ENCODE measurements around the gene DPM2. TPM values are rescaled to one million over a fixed set of nuclear protein-coding genes. Genes with fewer than 3 reads are reported as not detected.

The DPM2 gene
- total RNA-seq, 2 donors from 2014 or later, result 45.7 TPM

DNA sequence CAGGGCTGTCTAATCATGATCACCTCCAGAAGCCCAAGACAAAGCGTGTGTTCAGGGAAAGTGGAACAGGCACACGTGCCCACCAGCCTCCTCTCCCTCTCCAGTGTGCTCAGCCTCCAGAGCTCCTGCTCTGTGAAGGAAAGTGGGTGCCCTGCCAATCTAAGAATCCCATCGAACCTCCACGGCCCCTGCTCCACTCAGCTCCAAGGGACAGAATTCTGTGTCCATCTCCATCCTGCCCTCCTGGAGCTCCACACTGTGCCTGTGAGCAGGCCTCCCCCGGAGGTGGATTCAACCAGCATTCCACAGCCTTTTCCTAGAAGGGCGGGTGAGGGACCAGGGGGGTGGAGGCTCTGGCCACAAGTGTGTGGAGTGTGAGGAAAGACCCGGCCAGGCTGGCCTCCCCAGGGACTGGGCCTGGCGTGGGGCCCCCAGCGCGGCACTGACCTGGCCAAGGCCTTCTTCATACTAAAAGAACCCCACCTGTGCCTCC lies 37.2 kb upstream of the DPM2 start:
- TF ChIP-seq, protein P1, sequence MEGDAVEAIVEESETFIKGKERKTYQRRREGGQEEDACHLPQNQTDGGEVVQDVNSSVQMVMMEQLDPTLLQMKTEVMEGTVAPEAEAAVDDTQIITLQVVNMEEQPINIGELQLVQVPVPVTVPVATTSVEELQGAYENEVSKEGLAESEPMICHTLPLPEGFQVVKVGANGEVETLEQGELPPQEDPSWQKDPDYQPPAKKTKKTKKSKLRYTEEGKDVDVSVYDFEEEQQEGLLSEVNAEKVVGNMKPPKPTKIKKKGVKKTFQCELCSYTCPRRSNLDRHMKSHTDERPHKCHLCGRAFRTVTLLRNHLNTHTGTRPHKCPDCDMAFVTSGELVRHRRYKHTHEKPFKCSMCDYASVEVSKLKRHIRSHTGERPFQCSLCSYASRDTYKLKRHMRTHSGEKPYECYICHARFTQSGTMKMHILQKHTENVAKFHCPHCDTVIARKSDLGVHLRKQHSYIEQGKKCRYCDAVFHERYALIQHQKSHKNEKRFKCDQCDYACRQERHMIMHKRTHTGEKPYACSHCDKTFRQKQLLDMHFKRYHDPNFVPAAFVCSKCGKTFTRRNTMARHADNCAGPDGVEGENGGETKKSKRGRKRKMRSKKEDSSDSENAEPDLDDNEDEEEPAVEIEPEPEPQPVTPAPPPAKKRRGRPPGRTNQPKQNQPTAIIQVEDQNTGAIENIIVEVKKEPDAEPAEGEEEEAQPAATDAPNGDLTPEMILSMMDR (conservative IDR thresholded peaks at IDR 0.05), result no peak
- Histone ChIP-seq H3K4me1 (ENCODE audit: control insufficient read depth, insufficient read depth, low read length) (peaks cover 31% of the 10 kb centered on the region), H3K9ac (ENCODE audit: extremely low read depth, low read length, poor library complexity, severe bottlenecking) (no peak overlapping the region), H3K9me3 (ENCODE audit: control insufficient read depth, low read length) (no peaks in the 10 kb centered on the region), H3K27me3 (ENCODE audit: control insufficient read depth, insufficient read depth, low read length, poor library complexity, severe bottlenecking) (no peaks in the 10 kb centered on the region), H3K27ac (ENCODE audit: low read depth, low read length) (no peak overlapping the region), H3K36me3 (ENCODE audit: control insufficient read depth, insufficient read depth, low read length) (peaks cover under 1% of the 10 kb centered on the region), H3K4me3 (ENCODE audit: low read length) (no peak overlapping the region)
- no peaks in the 10 kb centered on the region for H3K9me3 Mint-ChIP-seq
- no peak overlapping the region for H3K4me3 Mint-ChIP-seq
- H3K36me3 Mint-ChIP-seq (ENCODE audit: low read depth), result peaks cover 8% of the 10 kb centered on the region
- 87 to 90% methylated on average over 2 to 10 of the region's 10 CpGs for WGBS, 2 experiments (ENCODE audit: insufficient coverage in 1 of 2, insufficient read length in 1 of 2)
- no peaks in the 10 kb centered on the region for H3K27me3 Mint-ChIP-seq (ENCODE audit: insufficient read depth)
- DNase-seq, result peak; percentile 58
- peaks cover 44% of the 10 kb centered on the region for H3K4me1 Mint-ChIP-seq
- peak overlapping the region; percentile 27 for H3K27ac Mint-ChIP-seq

DNA sequence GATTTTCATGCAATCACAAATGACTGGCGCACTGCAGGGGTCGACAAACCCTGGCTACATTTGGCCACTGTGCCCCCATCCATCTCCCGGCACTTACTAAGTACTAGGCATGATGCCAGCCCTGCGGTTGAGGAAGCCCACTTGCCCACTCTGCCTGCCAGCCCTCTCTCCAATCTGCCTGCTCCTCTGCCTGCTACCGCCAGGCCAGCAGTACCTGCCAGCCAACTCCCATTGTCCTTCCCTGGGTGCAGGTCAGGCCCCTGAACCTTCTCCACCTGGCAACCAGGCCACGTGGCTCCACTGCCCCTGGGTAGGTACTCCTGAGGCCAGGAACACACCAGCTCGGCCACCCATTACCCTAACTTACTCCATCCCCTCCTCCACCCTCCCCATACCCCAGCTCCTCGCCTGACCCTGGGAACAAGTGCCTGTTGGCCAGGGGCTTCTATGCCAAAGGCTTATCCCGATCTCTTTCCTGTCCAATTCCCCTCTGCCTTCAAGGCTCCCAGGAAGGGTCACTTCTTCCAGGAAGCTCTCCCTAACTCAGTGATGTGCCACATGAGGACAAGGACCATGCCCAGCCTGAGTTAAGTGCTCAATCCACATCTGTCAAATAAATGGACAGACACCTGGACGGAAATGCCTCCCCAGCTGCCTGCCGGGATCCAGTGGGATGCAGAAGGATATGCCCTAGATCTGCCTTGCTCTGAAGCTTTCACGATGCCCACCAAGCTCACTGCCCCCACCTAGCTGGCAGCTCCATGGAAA lies 36.5 kb upstream of the DPM2 start:
- Histone ChIP-seq H3K27ac (ENCODE audit: low read depth, low read length) (peak overlapping the region; percentile 17), H3K4me1 (ENCODE audit: control insufficient read depth, insufficient read depth, low read length) (peaks cover 31% of the 10 kb centered on the region), H3K9me3 (ENCODE audit: control insufficient read depth, low read length) (no peaks in the 10 kb centered on the region), H3K36me3 (ENCODE audit: control insufficient read depth, insufficient read depth, low read length) (peaks cover 3% of the 10 kb centered on the region), H3K4me3 (ENCODE audit: low read length) (no peak overlapping the region), H3K9ac (ENCODE audit: extremely low read depth, low read length, poor library complexity, severe bottlenecking) (no peak overlapping the region), H3K27me3 (ENCODE audit: control insufficient read depth, insufficient read depth, low read length, poor library complexity, severe bottlenecking) (no peaks in the 10 kb centered on the region)
- WGBS, 2 experiments (ENCODE audit: insufficient coverage in 1 of 2, insufficient read length in 1 of 2), result 85 to 86% methylated on average over 8 to 12 of the region's 12 CpGs
- no peaks in the 10 kb centered on the region for H3K9me3 Mint-ChIP-seq
- no peak overlapping the region for H3K4me3 Mint-ChIP-seq
- peak overlapping the region; percentile 64 for H3K27ac Mint-ChIP-seq
- H3K4me1 Mint-ChIP-seq, result peaks cover 44% of the 10 kb centered on the region
- peak; percentile 46 for DNase-seq
- H3K36me3 Mint-ChIP-seq (ENCODE audit: low read depth), result peaks cover 8% of the 10 kb centered on the region
- TF ChIP-seq, protein P1 (conservative IDR thresholded peaks at IDR 0.05), result no peak
- H3K27me3 Mint-ChIP-seq (ENCODE audit: insufficient read depth), result no peaks in the 10 kb centered on the region

DNA sequence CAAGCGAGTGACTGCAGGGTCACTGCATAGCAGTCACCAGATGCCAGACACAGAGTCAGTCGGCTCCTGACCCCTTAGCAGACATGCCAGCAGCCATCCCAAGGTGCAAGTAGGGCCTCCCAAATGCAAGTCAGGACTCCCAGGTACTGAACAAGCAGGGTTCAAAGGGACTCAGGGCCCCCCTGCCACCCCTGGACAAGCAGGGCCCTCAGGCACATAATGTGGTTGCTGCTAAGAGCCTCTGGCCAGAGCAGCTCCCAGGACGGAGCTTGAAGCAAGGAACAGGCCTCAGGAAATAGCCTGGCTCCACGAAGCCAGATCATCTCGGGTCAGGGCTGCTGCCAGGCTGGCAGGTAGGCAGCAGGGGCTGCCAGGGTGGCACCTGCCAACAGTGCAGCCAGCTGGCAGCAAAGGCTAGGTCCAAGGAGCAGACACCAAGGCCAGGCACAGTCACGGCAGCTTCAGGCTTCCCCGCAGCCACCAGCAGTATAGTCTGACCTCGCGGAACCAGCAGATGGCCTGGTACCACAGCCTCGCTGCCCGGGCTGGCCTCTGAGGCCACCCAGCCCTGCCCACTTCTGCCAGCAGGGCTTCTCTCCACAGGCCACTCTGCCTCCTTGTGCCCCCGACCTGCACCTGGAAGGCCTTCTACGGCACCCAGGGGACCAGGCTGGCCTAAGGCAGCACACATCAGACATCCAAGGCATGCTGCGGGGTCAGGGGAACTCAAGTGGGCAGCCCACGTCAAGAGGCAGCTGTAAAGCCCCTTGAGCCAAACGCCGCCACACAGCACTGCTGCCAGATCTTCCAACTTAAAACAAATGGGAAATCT lies 35.7 kb upstream of the DPM2 start:
- TF ChIP-seq, protein P1 (conservative IDR thresholded peaks at IDR 0.05), result no peak
- Histone ChIP-seq H3K9ac (ENCODE audit: extremely low read depth, low read length, poor library complexity, severe bottlenecking) (no peak overlapping the region), H3K27me3 (ENCODE audit: control insufficient read depth, insufficient read depth, low read length, poor library complexity, severe bottlenecking) (no peaks in the 10 kb centered on the region), H3K36me3 (ENCODE audit: control insufficient read depth, insufficient read depth, low read length) (peaks cover 3% of the 10 kb centered on the region), H3K27ac (ENCODE audit: low read depth, low read length) (peak overlapping the region; percentile 47), H3K4me3 (ENCODE audit: low read length) (no peak overlapping the region), H3K9me3 (ENCODE audit: control insufficient read depth, low read length) (no peaks in the 10 kb centered on the region), H3K4me1 (ENCODE audit: control insufficient read depth, insufficient read depth, low read length) (peaks cover 31% of the 10 kb centered on the region)
- DNase-seq, result peak; percentile 48
- H3K4me1 Mint-ChIP-seq, result peaks cover 47% of the 10 kb centered on the region
- no peak overlapping the region for H3K4me3 Mint-ChIP-seq
- no peaks in the 10 kb centered on the region for H3K27me3 Mint-ChIP-seq (ENCODE audit: insufficient read depth)
- no peaks in the 10 kb centered on the region for H3K9me3 Mint-ChIP-seq
- H3K36me3 Mint-ChIP-seq (ENCODE audit: low read depth), result peaks cover 8% of the 10 kb centered on the region
- no peak overlapping the region for H3K27ac Mint-ChIP-seq
- WGBS, 2 experiments (ENCODE audit: insufficient coverage in 1 of 2, insufficient read length in 1 of 2), result 87 to 91% methylated on average over 14 to 17 of the region's 17 CpGs

All from endodermal cell (in vitro differentiated cells).